GM19463 (cell line): ENCODE data around the gene EPS8.
A peak's percentile ranks its signal among the peaks of the same experiment; 100 is the strongest.

ENCODE experiments used
- ATAC-seq: cut with Tn5 transposase; IDR thresholded peaks from one replicate; pipeline ENCODE4 v1.9.1; 2021; ENCODE audit warnings: mild to moderate bottlenecking, moderate library complexity; ENCODE audit not compliant: unreplicated experiment

EPS8 gene

DNA sequence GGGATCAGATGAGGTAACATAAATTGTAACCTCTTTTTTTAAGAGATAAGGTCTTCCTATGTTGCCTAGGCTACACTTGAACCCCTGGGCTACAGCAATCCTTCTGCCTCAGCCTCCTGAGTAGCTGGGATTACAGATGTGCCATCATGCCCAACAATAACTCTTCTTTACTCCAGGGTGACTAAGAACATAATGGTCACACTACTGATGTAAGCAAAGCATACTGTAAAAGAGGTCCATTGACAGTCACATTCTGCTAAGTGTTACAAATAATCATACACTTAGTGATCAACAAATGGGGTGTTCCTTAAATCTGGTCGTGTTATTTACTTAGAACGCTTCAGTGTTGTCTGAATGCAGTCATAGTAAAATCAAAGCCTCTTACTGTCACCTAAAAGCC is 68.9 kb downstream of the EPS8 start:
- ATAC-seq: no peak

DNA sequence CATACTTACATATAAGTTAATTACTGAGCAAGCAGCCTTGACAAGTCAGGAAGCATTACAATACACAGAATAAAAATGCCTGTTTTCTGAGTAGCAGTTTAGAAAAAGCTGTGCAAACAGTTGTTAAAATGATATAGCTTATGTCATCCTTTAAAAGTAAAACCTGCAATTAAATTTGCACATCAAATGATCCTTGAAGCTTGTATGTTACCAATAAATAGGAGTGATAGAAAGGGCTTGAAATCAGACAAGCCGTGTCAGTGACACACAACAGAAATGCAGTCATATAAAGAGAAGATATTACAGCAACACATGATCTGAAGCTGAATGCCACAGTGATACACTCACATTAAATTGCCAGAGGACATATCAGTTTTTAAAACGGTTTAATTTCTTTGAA is 70.0 kb downstream of the EPS8 start:
- no peak for ATAC-seq

DNA sequence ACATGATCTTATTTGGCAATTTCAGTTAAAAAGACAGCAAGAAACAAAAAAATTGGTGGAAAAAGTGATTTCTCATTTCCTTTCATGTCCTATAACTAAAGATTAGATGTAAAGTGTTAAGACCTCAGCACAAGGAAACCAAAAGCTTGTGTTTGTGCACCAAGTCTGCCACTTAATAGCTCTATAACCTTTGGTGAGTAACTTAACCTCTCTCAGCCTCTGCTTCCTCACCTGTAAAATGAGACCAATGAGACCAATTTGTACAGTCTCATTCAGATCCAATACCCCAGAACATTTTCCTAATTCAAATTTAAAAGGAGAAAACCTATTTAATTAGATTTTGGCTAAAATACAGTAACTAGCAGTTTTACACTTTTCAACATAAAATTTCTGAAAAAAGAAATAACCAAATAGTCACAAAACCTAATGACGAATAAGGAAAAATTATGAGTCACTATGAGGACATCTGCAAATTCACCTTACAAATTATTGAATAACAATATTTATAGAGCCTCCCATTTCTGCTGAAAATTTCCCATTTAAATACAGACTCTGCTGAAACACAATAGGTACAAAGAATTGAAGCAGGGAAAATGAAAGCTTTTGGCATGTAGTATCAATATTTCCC is 71.1 kb downstream of the EPS8 start:
- ATAC-seq: no peak

DNA sequence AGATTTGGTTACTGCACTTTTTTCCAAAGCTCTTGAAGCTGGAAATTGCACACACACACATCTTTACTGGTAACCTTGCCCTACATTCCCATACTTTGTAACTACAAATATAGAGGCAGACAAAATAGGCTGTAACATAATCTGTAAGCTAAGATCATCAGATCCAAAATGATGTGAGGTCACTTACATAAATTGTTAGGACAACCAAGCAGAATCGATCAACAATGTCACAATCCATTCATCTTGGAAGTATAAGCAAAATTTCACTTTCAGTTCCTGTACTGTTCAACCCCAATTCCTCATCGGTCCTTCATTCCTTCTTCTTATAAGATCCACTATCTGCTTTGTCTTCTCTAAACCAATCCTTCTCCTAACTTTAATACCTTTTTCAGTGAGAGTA is 72.6 kb downstream of the EPS8 start:
- ATAC-seq: no peak

DNA sequence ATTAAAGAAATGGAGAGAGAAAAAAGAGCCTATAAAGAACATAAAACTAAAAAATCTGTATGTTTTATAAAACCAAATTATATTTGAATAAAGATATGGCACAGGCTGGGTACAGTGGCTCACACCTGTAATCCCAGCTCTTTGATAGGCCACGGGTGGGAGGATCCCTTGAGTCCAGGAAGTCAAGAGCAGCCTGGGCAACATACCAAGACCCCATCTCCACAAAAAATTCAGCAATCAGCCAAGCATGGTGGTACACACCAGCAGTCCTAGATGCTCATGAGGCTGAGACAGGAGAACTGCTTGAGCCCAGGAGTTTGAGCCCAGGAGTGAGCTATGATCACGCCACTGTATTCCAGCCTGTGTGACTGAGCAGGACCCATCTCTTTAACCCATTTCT is 74.9 kb downstream of the EPS8 start:
- no peak for ATAC-seq

DNA sequence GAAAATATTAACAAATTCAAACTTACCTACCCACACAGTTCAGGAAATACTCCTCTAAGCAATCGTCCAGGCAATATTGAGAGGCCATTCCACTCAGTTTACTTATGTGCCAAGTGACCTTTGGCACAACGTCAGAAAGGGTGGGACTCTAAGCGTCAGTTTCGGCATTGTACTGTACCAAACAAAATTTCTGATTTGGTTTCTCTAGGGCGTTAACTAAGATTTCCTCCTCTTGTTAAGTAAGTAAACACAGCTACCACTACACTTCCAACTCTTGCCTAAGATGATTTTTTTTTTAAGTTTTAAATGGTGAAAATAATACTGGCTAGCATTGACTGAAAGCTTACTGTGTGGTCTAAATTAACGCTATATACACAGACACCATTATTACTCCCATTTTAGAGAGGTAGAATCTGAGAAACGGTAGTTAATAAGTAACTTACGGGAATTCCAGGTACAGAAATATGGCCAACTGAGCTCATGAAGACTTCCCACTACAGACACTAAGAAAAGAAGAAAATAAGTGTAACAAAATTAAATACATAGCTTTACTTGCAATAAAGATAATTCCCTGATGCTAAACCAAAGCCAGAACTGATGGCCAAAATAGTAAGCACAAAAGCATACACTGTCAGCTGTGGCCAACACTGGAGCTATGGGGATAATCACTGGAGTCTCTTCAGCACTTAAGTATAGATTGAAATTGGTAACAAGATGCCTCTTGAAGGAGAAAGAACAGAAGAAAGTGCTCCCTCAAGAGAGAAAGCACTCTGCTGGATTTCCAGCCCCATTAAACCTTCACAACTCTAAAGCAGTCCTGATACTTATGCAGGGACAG is 76.1 kb downstream of the EPS8 start:
- ATAC-seq: no peak

DNA sequence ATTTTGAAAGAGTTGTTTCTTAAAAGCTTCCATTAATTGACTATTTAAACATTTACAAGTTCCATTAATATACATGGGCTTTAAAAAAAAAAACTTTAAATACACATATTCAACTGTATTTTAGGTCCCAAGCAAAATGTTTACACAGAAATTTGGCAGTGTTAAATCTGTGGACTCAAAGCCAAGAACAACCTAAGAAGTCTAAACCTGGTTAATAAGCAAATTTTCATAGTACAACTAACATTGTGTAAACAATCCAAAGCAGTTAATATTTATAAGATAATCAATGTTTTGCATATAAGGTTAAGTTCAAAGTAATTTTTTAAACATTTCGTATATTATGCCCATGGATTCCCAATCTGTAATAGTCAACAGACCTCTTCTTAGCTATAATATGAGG is 77.0 kb downstream of the EPS8 start:
- no peak for ATAC-seq

DNA sequence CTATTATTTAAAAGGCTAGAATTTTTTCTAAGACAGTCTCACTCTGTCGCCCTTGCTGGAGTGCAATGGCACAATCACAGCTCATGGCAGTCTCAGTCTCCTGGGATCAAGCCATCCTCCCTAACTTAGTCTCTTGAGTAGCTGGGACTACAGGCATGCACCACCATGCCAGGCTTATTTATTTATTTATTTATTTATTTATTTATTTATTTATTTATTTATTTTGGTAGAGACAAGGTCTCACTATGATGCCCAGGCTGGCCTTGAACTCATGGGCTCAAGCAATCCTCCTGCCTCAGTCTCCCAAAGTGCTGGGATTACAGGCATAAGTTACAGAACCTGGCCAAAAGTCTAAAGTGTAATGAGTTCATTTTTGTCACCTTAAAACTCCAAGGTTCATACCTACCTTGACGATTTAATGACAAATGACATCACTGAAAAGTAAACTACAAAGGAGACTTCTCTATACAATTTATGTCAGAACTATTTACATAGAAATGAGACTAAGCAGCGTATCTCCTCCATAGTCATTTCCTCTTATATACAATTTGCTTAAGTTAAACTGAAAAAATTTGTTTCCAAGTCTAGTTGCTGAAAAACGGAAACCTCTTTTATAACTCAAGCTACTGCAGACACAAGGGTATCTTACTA is 78.2 kb downstream of the EPS8 start:
- no peak for ATAC-seq

DNA sequence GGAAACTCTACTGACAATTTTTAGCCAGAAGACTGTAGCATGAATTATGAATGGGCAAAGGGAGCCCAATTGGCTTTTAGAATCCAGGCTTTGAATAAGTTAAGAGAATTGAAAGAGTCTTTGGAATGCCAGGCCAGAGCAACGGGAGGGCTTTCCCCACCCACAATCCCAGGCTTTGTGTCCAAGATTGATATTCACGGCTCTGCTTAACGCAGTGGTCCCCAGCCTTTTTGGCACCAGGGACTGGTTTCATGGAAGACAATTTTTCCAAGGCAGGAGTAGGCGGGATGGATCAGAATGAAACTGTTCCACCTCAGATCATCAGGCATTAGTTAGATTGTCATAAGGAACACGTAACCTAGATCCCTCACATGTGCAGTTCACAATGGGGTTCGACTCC is 79.6 kb downstream of the EPS8 start:
- no peak for ATAC-seq

DNA sequence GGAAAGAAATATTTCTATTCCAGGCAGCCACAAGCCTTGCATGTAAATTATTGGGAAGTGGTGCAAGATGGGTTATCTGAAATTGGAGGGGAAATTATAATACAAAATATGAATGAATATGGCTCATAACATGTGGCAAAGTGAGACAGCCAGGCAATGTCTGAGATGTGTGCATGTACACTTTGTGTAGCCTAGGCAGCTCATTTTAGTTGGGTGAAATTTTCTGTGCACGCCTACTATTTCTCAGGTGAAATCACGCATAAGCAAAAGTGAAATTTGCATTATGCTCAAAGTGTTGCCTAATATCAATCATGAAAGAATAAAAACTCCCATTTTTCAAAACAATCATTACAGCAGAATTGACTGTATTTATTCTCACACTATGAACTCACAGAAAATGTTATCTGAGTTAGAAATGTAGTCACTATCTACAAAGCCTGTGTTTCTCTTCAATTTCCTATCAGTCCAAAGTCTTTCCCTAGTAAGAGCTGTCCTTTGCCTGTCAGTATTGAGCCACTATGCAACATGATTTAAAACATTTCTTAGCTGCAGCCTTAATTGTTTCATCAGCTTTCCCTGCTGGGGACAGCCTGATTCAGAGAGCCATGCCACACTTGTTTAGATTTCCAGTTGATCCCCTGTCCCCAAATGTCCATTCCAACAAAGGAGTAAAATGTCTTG is 80.7 kb downstream of the EPS8 start:
- ATAC-seq: no peak

DNA sequence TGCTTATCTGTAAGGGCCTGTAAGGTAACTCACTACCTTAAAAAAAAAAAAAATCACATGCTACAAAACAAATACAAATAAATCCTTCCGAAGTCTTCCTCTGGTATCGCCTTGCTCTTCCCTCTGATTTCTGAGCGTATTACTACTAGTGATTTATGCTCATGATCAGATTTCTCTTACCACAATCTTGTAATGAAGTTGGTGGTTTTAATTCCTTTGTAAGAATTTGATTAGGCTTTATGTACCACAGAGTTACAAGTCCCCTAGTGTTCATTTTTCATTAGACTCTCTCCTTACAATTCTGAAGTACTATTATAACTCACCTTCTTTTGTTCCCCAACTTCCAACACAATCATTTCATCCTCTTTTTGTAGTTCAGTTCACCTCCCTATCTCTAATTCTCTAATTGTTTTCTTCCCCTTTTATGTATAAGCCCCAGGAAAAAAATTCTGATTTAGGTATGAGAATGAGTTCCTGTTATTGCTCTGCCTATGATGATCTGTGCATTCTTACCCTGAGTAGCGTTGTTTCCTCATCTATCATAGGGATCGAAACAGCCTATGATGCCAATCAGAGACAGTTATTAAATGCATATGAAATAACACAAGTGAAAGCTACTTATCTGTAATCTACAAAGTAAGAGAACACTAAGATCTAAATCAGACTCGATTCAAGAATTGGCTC is 81.5 kb downstream of the EPS8 start:
- ATAC-seq: no peak

DNA sequence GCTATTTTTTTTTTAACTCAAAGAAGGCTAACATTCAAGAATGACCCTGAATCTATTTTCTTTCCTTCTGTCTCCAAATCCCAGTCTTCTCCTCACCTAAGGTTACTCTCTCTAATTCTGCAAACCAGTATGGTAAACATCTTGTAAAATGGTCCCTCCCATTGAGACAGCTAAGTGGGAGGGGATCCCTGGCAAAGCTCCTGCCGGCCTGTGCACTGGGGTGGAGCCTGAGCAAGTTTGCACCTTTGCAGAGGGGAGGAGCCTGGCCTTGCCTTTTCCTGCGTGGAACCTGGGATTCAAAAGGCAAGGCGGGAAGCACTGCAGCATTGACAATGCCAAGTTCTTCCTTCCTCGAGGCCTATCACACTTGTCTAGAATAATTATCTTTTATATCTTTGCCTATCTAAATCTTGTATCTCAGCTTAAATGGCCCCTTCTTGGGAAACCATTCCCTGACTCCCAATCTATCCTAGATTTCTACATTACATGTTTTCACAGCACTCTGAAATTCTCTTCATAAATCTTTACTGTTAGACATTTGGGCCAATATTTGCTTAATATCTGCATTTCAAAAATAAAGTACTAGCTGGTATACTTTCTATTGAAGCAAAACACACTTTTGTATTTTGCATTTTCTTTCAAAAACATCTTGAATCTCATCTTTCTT is 83.0 kb downstream of the EPS8 start:
- no peak for ATAC-seq

DNA sequence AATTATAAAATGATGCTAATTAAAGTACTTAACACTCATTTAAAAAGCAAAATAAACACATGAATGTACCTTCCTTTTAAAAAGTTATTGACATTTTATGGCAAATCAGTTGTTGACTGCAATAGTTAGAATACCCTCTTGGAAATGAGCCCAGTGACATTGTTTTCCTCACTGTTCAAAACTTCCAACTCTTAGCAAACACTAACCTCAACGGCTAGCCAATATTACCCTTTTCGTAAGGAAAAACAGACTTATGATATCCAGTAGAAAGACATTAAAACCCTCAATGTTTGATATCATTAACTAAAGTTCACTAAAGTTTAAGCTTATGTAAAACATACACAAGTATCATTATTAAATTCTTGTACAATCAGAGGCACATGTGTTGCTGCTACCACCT is 83.6 kb downstream of the EPS8 start:
- no peak for ATAC-seq

DNA sequence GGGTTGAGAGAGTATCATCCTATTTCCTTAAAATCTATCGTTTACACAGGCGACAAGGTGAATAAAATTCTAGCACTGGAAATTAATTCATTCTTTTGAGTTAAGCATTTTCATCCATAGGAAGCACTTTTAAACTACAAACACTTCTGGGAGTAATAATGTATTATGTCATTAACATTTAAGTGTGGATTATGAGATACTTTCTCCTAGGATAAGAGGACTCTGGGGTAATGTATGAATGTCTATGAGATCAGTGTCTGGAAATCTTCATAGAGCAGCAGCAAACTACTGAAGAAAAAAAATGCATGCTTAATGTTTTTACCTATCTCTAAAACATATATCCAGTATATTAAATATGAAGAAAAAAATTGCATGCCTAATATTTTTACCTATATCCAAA is 86.9 kb downstream of the EPS8 start:
- ATAC-seq: no peak

DNA sequence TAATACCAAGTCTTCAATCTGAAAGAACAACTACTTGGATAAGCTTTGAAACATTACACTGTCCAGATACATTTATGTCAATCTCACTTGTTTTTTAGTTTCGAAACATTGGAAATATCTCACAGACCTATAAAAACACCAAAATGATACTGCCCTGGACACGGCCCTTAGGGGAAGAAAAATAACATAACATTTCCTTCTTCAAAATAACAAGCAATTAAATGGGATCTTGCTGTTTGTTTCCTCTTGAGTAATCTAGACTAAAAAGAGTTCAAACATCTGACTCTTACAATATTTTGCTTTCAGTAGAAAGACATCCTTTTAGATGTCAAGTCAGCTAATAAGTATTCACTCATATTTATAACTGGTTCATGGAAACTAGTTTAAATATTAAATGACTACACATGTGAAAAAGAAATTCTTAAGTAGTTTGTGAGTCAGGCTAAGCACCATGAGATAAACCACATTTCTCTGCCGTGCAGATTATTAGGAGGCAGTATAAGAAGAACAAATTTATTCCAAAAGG is 87.5 kb downstream of the EPS8 start:
- no peak for ATAC-seq

DNA sequence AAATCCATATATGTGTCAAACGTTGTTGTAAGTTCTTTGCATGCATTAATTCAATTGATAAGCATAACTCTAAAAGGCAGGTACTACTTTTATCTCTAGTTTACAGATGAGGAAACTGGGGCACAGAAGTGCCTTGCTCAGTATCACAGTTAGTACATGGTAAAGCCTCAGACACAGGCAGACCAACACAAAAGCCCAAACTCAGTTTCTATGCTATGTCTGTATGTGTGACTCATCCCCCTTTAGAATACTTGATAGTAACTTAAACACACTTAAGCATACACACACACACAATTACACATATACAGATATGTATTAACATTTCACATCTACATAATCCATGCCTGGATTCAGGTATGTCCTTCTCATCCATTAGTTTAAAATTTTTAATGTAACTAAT is 88.0 kb downstream of the EPS8 start:
- ATAC-seq: peak; percentile 66

DNA sequence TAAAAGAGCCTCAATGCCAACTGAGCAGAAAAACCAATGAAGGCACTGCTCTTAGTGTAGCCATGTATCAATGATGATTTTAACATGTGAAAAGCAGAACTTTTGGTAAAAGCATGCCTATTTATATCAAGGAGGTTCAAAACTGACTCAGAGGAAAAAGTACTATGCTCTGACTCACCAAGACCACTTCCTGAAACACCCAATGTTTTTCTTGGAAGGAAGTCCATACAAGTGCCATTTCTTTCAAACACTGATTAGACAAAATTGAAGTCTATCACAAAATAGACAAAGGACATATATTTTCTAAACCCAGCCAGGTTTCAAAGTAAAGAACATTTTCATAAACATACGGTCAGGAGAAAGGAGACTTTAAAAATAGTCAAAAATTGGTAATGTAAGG is 88.6 kb downstream of the EPS8 start:
- peak; percentile 66 for ATAC-seq

DNA sequence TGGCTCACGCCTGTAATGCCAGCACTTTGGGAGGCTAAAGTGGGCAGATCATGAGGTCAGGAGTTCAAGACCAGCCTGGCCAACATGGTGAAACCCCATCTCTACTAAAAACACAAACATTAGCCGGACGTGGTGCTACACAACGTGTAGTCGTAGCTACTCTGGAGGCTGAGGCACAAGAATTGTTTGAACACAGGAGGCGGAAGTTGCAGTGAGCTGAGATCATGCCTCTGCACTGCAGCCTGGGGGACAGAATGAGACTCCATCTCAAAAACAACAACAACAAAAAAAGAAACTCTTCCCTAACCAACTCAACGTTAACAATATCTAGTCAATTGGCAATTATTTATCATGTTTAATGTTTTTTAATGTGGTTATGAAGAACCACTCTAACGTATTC is 89.3 kb downstream of the EPS8 start:
- no peak for ATAC-seq

DNA sequence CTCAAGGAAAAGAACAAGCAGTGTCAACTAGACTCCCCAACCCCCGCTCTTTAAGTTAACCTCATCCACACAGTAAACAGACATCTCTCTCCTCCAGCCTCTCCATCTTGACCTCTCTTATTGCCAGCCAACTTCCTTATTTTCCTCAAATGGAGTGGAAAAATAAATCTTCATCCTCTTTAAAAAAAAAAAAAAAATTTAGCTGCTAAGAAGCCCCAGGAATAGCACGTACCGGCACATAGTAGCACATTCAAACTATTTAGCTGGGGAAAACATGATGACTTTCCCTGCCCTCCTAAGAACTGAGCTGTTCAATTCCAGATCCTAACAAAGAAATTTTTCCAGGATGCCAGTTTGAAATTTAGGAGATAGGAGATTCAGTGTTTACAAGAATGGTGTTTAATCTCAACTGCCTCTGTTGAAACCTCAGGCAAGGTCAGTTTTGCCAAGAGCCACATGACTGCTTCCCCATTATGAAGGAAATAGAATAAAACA is 90.8 kb downstream of the EPS8 start:
- no peak for ATAC-seq

DNA sequence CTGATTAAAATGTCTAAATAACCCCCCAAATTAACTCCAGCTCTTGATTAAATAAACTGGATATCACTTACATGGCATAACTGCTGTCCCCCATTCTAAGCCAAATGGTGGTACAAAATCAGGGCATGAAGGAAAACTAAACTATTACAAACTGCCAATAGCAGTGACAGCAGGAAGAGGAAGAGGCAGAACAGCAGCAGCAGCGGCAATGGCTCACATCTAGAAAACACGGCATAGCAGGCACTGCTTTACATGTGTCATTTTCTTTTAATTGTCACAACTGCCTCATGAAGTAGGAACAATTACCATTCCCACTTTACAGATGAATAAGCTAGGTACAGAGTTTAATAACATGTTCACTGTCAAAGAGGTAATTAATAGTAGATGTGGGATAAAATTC is 92.0 kb downstream of the EPS8 start:
- ATAC-seq: no peak
